Activated effector memory CD4-positive, alpha-beta T cell treated with Interleukin-2 at 50 U/mL for 16 hours (primary cell): ENCODE results near the gene CAMK2N2.
"Not testable (repeated sequence)": the region's sequence is repeated elsewhere in the genome, so short reads cannot be mapped to it uniquely, and the experiment has no call there.

Experiments used
- DNase-seq: peaks from one replicate; pipeline ENCODE4 v3.0.0-alpha.2; 2020

The CAMK2N2 gene

DNA sequence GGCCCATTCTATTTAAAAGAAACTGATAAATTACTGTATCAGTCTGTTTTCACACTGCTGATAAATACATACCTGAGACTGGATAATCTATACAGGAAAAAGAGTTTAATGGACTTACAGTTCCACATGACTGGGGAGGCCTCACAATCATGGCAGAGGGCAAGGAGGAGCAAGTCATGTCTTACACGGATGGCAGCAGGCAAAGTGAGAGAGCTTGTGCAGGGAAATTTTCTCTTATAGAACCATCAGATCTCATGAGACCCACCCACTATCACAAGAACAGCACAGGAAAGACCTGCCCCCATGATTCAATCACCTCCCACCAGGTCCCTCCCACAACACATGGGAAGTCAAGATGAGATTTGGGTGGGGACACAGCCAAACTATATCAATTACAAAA is 5.9 kb upstream of the CAMK2N2 start:
- DNase-seq = not testable (repeated sequence)

DNA sequence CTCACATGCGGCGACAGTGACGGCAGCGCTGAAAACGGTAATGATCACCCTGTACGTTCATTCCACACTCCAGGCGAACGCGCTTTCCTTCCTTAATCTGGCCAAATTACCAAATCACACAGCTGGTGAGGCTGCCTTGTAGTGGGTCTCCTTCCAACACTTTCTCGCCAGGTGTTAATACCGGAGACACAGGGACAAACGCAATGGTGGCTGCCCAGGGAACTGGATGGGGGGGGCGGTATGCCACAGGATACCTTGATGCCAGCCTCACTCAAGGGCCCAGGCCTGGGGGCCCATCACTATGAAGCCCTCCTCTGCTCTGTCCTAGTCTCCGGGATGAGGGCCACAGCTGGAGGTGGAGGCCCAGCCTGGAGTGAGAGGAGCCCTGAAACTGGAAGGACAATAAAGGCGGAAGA is 1.4 kb upstream of the CAMK2N2 start:
- no peak for DNase-seq

DNA sequence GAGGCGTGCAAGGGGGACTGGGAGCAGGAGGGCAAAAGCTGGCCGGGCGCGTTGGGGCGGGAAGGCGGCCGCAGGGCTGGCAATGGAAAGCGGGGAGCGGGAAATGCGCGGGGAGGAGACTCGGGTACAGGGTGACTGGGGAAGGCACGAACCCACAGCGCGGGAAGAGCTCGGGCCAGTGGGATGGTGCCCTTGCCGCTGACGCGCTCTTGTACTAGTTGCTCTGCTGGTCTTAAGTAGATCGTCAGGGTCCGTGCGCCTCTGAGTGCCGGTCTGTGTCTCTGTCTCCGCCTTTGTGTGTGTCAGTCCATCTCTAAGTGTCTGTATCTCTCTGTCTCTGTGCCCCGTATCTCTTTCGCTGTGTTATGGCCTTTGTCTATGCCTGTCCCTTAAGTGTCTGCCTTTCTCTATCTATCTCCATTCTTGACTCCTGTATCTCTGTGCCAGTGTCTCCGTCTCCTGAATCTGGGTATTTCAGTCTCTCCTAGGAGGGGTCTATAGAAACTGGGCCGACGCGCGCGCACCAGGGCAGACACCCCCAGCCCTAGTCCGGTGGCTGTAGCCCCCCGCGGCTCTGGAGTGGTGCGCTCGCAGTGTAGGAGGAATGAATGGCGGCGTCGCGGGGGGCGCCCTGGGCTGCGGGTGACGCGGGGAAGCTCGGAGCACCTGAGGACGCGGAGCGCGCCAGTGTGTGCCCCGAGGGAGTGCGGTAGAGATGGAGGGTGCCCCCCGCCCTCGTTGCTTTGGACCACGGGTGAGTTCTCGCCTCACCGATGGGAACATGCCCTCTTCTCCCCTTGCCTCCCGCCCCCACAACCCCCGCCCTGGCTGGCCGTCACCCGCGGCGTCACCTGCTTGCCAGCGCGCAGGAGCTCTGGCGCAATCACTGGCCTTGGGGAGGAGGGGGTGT is 756 bp upstream of the CAMK2N2 start:
- DNase-seq = no peak

DNA sequence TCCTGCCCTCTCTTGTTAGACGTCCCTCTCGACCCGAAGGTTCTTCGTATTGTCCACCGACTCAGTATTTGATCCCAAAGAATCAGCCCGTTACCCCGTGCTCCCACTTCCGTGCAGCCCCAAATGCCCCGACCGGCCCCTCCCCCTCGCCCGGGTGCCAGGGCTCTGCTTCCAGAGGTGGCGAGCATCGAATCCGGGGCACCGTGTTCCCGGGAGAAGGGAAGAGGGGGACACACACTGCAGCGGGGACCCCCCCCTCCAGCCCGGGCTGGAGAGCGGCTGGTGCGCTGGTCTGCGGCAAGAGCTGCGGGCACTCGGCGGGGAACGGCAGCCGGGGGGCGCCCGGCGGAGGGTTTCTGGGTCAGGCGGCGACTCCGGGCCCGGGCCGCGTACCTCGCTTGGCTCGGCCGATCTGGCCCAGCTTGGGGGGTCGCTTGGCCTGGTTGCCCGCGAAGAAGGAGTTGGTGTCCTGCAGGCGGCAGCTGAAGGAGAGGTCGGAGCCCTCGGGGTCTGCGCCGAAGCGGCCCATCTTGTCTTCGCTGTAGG is 556 bp downstream of the CAMK2N2 start:
- DNase-seq = no peak

DNA sequence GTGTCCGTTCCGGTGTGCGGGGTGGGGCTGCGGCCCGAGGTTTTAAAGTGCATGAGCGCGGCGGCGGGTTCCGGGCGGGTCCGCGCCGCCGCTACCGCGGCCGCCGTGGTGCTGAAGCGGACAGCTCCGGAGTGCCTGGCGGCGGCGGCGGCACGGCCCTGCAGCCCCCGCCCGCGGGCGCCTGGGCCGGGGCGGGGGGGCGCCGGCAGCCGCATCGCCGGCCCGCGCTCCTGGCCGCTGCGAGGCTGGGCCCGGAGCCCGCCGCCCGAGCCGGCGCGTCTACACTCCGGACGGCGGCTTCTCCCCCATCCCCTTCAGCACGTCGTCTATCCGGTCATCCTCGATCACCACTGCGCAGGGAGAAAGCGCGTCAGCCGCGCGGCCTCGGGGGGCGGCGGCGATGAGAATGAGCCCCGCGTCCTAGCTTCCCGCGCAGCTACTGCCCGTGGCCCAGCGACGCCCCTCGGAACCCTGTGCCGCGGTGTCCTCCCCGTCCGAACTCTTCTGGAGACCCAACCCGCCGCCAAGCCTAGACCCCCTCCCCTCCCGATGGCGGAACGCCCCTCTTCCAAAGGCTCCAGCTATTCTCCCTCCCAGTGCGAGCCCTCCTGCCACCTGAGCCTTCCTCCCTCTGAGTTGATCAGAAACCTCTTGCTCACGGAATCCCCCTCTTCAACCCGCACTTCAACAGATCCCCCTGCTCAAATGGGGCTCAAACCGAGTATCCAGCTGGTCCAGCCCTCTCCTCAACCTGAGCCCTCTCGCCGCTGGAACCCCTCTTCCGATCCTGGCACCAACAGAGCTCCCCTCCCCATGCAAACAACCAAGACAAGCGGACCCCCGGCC is 1.3 kb downstream of the CAMK2N2 start:
- DNase-seq = no peak

DNA sequence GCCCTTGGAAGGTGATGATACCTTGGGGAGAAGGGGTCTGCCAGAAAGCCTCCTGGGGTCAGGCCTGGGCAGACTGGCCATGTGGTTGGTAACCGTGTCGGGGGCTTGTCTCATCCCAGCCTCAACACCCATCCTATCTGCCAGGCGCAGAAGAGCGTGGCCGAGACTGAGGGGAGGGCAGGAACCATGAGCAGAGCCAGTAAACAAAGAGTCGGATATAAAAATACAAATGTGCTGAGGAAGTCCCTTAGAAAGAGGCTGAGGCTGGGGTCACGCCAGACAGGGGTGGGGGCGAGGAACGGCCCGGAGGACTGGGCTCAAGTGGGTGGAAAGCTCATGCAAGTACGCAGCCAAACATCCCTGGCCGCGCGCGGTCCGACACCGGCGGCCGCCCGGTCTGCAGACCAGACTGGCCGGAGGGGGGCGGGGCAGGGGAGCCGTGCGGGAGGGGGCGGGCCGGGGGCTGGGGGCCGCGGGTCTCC is 1.9 kb downstream of the CAMK2N2 start:
- DNase-seq = no peak

DNA sequence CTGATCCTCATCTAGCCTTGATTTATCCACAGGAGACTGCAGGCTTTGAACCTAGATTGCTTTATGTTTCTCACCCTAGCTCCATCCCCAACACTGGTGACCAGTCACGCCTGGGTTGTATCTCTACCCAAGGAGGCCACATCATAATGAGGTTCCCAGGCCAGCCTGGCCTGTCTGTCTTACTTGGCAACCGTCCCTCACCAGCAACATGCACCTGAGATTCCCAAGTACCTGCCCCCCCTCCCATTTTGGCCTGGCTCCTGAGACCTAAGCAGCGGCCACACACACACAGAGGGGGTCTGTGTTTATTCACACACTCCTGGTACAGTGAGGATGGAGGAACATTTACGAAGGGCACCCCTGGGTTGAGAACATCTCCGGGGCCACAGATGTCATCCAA is 2.4 kb downstream of the CAMK2N2 start:
- DNase-seq = no peak

DNA sequence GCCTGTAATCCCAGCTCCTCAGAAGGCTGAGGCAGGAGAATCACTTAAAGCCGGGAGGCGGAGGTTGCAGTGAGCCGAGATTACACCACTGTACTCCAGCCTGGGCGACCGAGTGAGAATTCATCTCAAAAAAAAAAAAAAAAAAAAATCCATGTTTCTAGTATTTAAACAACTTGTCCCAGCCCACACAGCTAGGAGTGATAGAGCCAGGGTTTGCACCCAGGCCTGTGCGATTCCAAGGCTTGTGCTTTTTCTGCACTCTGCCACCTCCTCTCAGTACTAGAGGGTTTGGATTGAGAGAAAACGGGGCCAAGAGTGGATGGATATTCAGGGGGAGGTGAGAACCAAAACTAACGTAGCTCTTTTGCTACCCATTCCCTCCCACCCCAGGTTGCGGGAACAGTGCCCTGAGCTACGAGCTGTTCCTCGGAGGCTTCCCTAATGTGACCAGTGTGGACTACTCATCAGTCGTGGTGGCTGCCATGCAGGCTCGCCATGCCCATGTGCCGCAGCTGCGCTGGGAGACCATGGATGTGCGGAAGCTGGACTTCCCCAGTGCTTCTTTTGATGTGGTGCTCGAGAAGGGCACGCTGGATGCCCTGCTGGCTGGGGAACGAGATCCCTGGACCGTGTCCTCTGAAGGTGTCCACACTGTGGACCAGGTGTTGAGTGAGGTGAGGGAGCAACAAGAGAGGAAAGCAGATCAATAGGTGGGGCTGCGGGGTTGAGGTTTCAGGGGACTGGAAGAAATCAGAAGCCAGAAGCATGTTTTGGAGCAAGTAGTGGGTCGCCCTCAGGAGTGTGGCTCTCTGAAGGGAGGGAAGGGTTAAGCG is 4.1 kb downstream of the CAMK2N2 start:
- DNase-seq = no peak

DNA sequence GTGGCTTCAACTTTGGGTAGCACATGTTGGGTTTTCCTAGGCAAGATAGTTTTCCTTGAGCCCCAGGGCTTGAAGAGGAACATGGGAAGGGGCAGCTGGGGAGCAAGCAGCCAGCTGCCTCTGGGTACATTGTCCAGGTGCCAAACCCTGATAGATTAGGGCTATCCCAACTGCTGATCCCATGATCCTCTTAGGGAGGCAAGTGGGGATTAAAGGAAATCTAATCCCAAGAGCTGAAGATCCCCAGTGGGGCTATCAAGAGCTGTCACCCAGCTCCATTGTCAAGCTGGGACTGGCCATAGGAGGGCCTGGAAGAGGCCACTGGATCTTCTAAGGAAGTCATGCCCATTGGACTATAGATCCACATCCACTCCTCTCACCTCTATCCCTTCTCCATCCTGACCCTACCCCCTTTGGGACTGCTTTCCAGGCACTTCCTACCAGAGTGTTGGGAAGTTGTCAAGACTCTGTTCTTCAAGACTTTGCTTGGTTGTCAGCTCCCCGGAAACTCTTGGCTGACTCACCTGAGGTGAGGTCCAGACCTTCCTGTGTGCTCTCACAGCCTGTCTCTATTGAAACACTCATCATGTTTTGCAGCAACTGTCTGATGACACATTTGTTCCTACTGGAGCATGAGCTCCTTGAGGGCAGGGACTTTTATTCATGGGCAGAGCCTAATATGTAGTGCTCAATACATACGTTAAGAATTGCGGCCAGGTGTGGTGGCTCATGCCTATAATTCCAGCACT is 5.9 kb downstream of the CAMK2N2 start:
- no peak for DNase-seq

DNA sequence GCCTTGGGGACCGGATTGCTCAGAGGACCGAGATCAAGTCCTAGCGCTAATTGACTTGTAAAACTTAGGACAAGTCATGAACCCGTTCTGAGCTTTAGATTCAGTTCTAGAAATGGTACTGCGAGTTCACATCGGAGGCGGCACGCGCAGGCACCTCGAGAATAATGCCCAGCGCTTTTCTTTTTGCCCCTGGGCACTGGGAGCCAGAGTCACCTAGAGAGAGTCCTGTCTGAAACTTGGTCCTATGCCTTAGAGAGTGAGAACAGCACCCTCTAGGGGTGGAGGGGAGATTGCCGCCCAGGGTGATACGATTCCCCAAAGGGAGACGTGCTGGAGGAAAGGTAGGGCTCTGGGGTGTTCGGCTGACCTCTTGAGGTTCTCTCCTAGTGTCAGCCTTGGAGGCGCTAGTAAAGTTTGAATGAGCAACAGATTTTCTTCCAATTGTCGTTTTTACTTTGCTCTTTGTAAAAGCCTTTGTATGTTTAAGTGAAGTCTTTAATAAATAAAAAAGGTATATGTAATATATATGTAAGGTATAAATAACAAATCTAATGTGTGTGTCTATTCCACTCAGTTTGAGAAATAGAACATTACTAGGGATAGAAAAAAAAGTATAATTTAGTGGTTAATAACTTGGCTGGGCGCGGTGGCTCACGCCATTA is 11.1 kb downstream of the CAMK2N2 start:
- DNase-seq = peak; percentile 80

DNA sequence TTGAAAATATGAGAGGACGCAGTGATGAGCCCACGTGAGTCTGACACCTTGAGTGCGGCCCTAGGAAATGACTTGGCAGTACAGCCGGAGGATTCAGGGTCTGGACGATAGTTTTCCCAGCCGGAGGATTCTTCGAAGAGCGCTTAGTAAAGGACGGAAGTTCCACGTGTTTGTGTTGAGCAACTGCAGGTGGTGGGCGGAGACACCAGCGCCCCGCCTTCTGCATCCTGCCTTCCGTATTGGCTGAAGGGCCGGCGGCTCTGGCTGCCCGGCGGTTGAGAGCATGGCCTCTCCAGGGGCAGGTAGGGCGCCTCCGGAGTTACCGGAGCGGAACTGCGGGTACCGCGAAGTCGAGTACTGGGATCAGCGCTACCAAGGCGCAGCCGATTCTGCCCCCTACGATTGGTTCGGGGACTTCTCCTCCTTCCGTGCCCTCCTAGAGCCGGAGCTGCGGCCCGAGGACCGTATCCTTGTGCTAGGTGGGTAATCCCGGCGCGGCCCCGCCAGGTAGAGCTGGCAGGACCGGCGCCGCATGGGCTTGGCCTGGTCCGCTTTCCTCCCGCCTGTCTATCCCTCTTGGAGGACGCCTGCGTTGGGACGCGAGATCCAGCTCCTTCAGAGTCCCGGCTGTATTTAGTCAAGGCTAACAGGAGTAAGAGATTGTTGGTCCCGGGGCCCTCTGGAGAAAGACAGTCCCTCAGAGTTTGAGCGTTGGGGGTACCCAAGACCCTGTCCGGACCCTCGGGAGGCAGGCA is 11.8 kb downstream of the CAMK2N2 start, which contains the start of gene EEF1AKMT4:
TSS of gene EEF1AKMT4 (plus strand) at position 261 of the 755 bp plus-strand sequence. CDS start at position 284, 23 bp downstream.
- peak; percentile 94 for DNase-seq

DNA sequence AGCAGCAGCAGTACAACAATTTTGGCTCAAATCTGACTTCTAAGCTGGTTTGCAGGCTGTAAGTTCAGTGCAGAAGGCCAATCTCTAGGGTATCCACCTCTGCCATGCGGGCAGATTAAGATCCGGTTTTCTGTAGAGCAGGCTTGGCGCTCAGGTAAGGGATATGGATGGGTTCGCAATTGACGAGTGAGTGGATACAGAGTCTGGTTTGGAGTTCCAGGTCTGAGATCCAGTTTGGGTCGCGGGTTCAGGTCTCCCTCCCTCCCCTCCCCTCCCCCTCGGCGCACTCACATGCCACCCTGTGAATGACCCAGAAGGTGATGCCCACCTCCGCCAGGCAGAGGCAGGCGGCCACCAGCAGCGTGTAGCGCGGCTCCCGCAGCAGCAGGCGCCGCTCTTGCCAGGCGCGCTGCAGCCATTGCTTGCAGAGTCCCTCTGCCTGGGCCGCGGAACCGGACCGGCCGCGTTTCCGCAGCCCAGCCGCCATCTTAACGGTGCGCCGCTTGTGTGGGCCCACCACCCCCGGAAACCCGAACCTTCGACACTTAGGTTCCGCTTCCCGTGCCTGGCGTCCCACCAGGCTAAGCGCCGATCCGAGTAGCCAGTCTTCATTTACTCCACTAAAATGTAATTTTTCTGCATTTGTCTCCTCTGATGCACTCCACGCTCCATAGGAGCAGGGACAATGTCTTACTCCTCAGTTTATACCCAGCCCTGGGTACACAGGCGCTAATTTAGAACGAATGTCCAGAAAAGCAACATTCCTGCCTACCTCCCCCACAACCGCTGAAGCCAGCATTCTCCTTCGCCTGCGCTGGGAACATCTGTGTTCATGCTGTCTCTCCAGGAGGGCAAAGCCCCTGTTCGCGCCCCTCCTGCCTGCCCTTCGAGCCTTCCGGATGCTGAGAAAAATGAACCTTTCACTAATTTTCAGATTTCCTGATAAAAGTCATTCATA is 12.6 kb downstream of the CAMK2N2 start, which contains the start of gene ALG3:
TSS of gene ALG3 (minus strand) at position 509 of the 958 bp plus-strand sequence. CDS start at position 487, 22 bp downstream.
- DNase-seq = peak; percentile 83

DNA sequence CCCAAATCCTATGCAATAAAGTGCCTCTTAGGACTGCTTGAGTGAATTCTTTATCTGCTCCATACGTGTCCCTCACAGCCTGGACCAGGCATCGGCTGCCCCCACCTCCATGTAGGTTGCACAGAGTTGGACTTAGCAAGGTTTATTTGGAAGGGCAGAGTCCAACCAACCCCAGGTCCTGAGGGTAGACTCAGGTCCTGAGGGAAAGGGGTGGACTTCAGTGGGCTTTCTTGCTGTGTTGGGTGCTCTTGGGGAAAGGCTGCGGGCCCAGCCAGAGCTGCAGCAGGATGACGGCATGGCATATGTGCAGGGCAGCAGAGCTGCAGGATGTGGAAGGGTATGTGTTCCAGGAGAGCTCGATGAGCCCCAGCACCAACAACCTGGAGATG is 19.1 kb downstream of the CAMK2N2 start:
- DNase-seq = no peak

DNA sequence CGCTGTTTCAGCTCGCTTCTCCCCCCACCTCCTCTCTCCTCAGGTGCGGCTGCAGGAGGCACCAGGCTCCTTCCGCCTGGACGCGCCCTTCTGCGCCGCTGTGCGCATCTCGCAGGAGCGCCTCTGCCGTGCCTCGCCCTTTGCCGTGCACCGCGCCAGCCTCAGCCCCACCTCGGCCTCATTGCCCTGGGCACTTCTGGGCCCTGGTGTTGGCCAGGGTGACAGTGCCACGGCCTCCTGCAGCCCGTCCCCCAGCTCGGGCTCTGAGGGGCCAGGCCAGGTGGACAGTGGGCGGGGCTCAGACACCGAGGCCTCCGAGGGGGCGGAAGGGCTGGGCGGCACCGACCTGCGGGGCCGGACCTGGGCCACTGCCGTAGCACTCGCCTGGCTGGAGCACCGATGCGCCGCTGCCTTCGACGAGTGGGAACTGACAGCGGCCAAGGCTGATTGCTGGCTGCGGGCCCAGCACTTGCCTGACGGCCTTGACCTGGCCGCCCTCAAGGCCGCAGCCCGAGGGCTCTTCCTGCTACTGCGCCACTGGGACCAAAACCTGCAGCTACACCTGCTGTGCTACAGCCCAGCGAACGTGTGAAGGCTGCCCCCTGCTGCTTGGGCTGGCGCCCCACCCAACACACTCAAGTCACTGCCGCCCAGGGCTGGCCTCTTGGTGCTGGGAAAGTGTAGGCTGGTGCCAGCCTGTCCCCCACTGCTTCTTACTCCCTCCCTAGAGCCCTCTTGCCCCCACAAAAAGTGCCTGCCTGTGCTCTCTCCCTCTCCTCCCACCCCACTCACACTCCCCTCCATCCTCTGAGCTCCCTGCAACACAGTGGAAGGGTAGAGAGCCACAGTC is 19.7 kb downstream of the CAMK2N2 start:
- no peak for DNase-seq

DNA sequence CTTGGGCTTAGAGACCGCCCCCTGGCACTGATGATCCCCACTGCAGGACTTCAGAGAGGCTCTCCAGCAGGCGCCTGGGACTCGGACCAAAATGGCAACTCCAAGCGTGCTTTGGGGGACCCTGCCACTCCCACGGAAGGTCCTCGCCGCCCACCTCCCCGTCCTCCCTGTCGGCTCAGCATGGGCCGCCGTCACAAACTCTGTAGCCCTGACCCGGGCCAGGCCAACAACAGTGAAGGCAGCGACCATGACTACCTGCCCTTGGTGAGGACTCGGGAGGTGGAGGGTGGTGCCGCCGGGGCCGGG is 20.3 kb downstream of the CAMK2N2 start:
- no peak for DNase-seq

DNA sequence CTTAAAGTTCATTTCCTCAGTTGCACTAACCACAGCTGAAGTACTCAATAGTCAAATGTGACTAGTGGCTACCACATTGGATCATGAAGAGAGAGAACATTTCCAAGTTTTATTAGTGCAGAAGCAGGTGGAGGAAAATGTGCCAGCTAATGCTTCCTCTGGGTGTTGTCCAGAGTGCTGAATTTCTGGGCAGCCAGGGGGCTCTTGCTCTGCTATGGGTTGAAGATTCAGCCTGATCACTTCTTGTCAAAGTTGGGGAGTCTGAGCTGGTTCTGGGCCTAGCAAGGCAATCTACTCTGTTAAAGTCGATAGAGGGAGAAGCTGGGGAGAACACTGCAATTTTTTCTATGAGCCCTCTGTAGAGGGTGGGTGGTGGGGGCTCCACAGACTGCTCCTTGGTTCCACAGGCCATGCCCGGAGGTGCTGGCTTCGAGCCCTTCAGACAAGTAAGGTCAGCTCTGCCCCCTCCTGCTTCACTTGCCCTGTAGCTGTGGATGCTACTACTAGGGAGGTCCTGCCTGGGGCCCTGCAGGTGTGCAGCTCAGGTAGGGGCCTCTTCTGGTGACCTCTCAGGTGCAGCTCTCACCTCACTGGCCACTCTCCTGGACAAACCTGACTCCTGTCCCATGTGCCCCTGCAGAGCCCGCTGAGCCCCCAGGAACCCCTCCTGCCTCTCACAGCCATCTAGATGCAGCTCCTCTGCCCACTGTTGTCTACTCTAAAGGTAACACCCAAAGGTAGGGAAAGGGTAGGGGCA is 20.8 kb downstream of the CAMK2N2 start:
- DNase-seq = no peak

DNA sequence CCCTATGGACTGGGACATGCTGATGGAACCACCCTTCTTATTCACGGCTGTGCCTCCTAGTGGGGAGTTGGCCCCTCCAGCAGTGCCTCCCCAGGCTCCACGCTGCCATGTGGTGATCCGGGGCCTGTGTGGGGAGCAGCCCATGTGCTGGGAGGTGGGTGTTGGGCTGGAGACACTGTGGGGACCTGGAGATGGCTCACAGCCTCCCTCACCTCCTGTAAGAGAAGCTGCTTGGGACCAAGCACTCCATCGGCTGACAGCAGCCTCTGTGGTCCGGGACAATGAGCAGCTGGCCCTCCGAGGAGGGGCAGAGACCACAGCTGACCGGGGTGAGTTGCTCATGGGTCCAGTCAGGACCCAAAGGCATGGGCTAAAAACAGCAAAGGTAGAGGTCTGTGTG is 21.6 kb downstream of the CAMK2N2 start:
- no peak for DNase-seq
